ENCODE results near the gene UBE2D4. TPM values are rescaled to one million over a fixed set of nuclear protein-coding genes. Genes with fewer than 3 reads are reported as not detected.

Gene UBE2D4
- total and polyA plus RNA-seq, 4 donors: 8.8 to 25.6 (median 17.2) TPM

- H3K27ac ChIP-seq (ENCODE audit: low read depth in 1 of 2, low read length in 1 of 2): no peak overlapping the region
- H3K4me3 ChIP-seq: no peak overlapping the region
- DNase-seq (no peak), ATAC-seq (ENCODE audit: insufficient read depth, low FRiP score) (no peak)
- peaks cover 0 to 4% (median 0%) of the 10 kb centered on the region in 4 donors for H3K36me3 ChIP-seq (ENCODE audit: control insufficient read depth in 4 of 4, insufficient read depth in 4 of 4, low read length in 4 of 4)
- TF ChIP-seq CTCF (IDR thresholded peaks at IDR 0.05; ENCODE audit: control extremely low read depth, extremely low read depth): no peak
- no peak overlapping the region for H3K9ac ChIP-seq (ENCODE audit: insufficient read depth in 1 of 2, low read length in 2 of 2)
- no peaks in the 10 kb centered on the region for H3K9me3 ChIP-seq (ENCODE audit: control insufficient read depth in 4 of 4, insufficient read depth in 3 of 4, low read length in 3 of 4)
- no peaks in the 10 kb centered on the region for H3K27me3 ChIP-seq (ENCODE audit: control insufficient read depth in 3 of 3, insufficient read depth in 3 of 3, low read length in 2 of 3)
- 44 to 79% methylated on average over 2 of the region's 2 CpGs for WGBS, 2 donors
- peaks cover 0 to 3% (median 0%) of the 10 kb centered on the region in 5 donors for H3K4me1 ChIP-seq (ENCODE audit: control insufficient read depth in 5 of 5, insufficient read depth in 5 of 5, low read length in 5 of 5)
Observed at GRCh38 chr7:43921423-43921822, 4.8 kb upstream of the UBE2D4 start.

GRCh38 chr7:43922726-43923125, 3.5 kb upstream of the UBE2D4 start:
- Histone ChIP-seq H3K27me3 (ENCODE audit: control insufficient read depth in 3 of 3, insufficient read depth in 3 of 3, low read length in 2 of 3) (no peaks in the 10 kb centered on the region), H3K27ac (ENCODE audit: low read depth in 1 of 2, low read length in 1 of 2) (no peak overlapping the region), H3K36me3 (ENCODE audit: control insufficient read depth in 4 of 4, insufficient read depth in 4 of 4, low read length in 4 of 4) (peaks cover 0 to 4% (median 0%) of the 10 kb centered on the region in 4 donors), H3K4me1 (ENCODE audit: control insufficient read depth in 5 of 5, insufficient read depth in 5 of 5, low read length in 5 of 5) (peaks cover 0 to 7% (median 0%) of the 10 kb centered on the region in 5 donors), H3K4me3 (no peak overlapping the region), H3K9ac (ENCODE audit: insufficient read depth in 1 of 2, low read length in 2 of 2) (no peak overlapping the region), H3K9me3 (ENCODE audit: control insufficient read depth in 4 of 4, insufficient read depth in 3 of 4, low read length in 3 of 4) (no peaks in the 10 kb centered on the region)
- DNase-seq: no peak
- 93 to 98% methylated on average over 4 of the region's 4 CpGs for WGBS, 2 donors
- no peak for TF ChIP-seq CTCF (IDR thresholded peaks at IDR 0.05; ENCODE audit: control extremely low read depth, extremely low read depth)
- ATAC-seq (ENCODE audit: insufficient read depth, low FRiP score): no peak

- 2 to 3% methylated on average over 6 of the region's 6 CpGs for WGBS, 2 donors
- TF ChIP-seq CTCF (IDR thresholded peaks at IDR 0.05; ENCODE audit: control extremely low read depth, extremely low read depth): no peak
- DNase-seq: no peak
Observed at GRCh38 chr7:43926798-43927123, 525 bp downstream of the UBE2D4 start.

GRCh38 chr7:43927810-43928209, 1.6 kb downstream of the UBE2D4 start:
- WGBS, 2 donors: 97 to 99% methylated on average over 4 of the region's 4 CpGs
- DNase-seq: no peak
- no peak for ATAC-seq (ENCODE audit: insufficient read depth, low FRiP score)
- Histone ChIP-seq H3K9me3 (ENCODE audit: control insufficient read depth in 4 of 4, insufficient read depth in 3 of 4, low read length in 3 of 4) (no peaks in the 10 kb centered on the region), H3K4me3 (no peak overlapping the region), H3K27me3 (ENCODE audit: control insufficient read depth in 3 of 3, insufficient read depth in 3 of 3, low read length in 2 of 3) (no peaks in the 10 kb centered on the region), H3K36me3 (ENCODE audit: control insufficient read depth in 4 of 4, insufficient read depth in 4 of 4, low read length in 4 of 4) (no peaks in the 10 kb centered on the region), H3K4me1 (ENCODE audit: control insufficient read depth in 5 of 5, insufficient read depth in 5 of 5, low read length in 5 of 5) (peaks cover 0 to 7% (median 0%) of the 10 kb centered on the region in 5 donors), H3K27ac (ENCODE audit: low read depth in 1 of 2, low read length in 1 of 2) (no peak overlapping the region), H3K9ac (ENCODE audit: insufficient read depth in 1 of 2, low read length in 2 of 2) (no peak overlapping the region)
- no peak for TF ChIP-seq CTCF (IDR thresholded peaks at IDR 0.05; ENCODE audit: control extremely low read depth, extremely low read depth)

More at GRCh38 chr7:43926798-43927123, 525 bp downstream of the UBE2D4 start:
- H3K9me3 ChIP-seq (ENCODE audit: control insufficient read depth in 4 of 4, insufficient read depth in 3 of 4, low read length in 3 of 4): no peaks in the 10 kb centered on the region
- H3K4me1 ChIP-seq (ENCODE audit: control insufficient read depth in 5 of 5, insufficient read depth in 5 of 5, low read length in 5 of 5): peaks cover 0 to 7% (median 0%) of the 10 kb centered on the region in 5 donors
- peak overlapping the region in 1 of 2 donors; percentile 35 for H3K9ac ChIP-seq (ENCODE audit: insufficient read depth in 1 of 2, low read length in 2 of 2)
- peak overlapping the region; percentile 95 to 98 for H3K27ac ChIP-seq (ENCODE audit: low read depth in 1 of 2, low read length in 1 of 2)
- ATAC-seq (ENCODE audit: insufficient read depth, low FRiP score): no peak
- peaks cover 0 to 1% (median 0%) of the 10 kb centered on the region in 4 donors for H3K36me3 ChIP-seq (ENCODE audit: control insufficient read depth in 4 of 4, insufficient read depth in 4 of 4, low read length in 4 of 4)
- peak overlapping the region; percentile 66 for H3K4me3 ChIP-seq
- no peaks in the 10 kb centered on the region for H3K27me3 ChIP-seq (ENCODE audit: control insufficient read depth in 3 of 3, insufficient read depth in 3 of 3, low read length in 2 of 3)

All from lung (tissue), 12 donors.